HG02981 (cell line): ENCODE data around the gene SFTA2.
A peak's percentile ranks its signal among the peaks of the same experiment; 100 is the strongest.
"Not testable (repeated sequence)": the region's sequence is repeated elsewhere in the genome, so short reads cannot be mapped to it uniquely, and the experiment has no call there.

ENCODE experiments used
- ATAC-seq: cut with Tn5 transposase; IDR thresholded peaks from one replicate; pipeline ENCODE4 v1.9.1; 2021; ENCODE audit warnings: mild to moderate bottlenecking, moderate library complexity; ENCODE audit not compliant: unreplicated experiment

SFTA2 gene

GRCh38 chr6:30931969-30932645 lies at the start of gene SFTA2:
Gene SFTA2, minus strand, starts transcription at chr6:30932170. Its CDS starts 74 bp downstream, at chr6:30932096.
- ATAC-seq: no peak

- no peak for ATAC-seq
Measured at GRCh38 chr6:30979690-30980089, 47.7 kb upstream of the SFTA2 start.

- no peak for ATAC-seq
Measured at GRCh38 chr6:30979141-30979540, 47.2 kb upstream of the SFTA2 start.

DNA sequence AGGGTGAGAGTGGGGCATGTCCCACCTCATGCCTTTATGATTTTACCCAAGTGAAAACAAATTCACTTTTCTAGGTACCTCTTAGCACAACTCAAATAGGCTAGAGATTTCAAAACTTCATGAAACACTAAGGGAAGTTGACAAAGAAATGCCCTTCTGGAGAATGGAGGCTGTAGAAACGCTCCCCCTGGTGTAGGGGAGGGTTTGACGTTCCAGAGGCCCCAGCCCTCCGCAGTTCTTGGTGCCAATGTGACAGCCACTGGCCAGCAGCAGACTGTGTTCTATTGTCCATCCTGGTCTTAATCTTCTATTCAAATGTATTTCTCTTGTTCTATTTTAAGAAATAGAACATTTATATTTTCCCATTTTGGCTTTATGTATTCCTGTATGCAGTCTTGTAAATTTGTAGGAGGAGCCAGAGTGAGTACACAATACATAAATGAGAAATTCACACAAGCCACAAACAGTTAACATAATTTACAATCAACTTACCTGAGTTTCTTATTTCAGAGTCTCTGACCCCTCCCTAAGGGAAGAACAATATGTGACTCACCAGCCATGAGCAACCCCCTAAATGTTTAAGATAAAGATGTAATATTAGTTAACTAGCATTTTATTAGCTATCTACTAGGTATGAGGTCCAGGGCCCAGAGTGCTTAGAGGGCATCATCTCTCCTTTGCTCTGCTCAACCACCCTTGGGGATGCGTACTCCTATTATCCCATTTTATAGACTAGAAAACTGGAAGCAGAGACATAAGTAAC lies 42.7 kb upstream of the SFTA2 start:
- ATAC-seq: no peak

- ATAC-seq: no peak
Measured at GRCh38 chr6:30972816-30973215, 40.8 kb upstream of the SFTA2 start.

GRCh38 chr6:30970946-30971345 lies 39.0 kb upstream of the SFTA2 start:
- ATAC-seq: no peak

GRCh38 chr6:30969171-30969570 lies 37.2 kb upstream of the SFTA2 start:
- not testable (repeated sequence) for ATAC-seq

GRCh38 chr6:30966154-30966553 lies 34.2 kb upstream of the SFTA2 start:
- no peak for ATAC-seq

DNA sequence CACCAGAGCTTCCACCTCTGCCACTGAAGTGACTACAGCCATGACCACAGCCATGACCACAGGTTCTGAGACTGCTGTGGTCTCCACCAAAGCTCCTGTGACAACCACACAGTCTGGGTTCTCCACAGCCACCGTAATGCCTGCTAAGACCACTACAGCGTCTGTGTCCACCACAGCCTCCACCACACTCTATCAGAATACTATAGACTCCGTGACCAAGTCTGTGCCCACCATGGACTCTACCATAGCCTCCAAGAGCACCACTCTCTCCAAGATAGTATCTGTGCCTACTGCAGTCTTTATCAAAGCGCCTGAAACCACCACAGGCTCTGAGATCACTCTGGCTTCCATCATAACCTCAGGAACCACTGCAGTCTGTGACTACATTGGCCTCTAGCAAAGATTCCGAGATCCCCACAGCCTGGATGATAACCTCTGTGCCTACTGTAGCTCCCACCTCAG lies 33.2 kb upstream of the SFTA2 start:
- ATAC-seq: no peak

GRCh38 chr6:30964075-30964474 lies 32.1 kb upstream of the SFTA2 start:
- no peak for ATAC-seq

GRCh38 chr6:30963641-30964040 lies 31.7 kb upstream of the SFTA2 start:
- ATAC-seq: no peak

GRCh38 chr6:30962716-30963115 lies 30.7 kb upstream of the SFTA2 start:
- ATAC-seq: no peak

- no peak for ATAC-seq
Measured at GRCh38 chr6:30960907-30961673, 29.1 kb upstream of the SFTA2 start.

- no peak for ATAC-seq
Measured at GRCh38 chr6:30957716-30958115, 25.7 kb upstream of the SFTA2 start.

DNA sequence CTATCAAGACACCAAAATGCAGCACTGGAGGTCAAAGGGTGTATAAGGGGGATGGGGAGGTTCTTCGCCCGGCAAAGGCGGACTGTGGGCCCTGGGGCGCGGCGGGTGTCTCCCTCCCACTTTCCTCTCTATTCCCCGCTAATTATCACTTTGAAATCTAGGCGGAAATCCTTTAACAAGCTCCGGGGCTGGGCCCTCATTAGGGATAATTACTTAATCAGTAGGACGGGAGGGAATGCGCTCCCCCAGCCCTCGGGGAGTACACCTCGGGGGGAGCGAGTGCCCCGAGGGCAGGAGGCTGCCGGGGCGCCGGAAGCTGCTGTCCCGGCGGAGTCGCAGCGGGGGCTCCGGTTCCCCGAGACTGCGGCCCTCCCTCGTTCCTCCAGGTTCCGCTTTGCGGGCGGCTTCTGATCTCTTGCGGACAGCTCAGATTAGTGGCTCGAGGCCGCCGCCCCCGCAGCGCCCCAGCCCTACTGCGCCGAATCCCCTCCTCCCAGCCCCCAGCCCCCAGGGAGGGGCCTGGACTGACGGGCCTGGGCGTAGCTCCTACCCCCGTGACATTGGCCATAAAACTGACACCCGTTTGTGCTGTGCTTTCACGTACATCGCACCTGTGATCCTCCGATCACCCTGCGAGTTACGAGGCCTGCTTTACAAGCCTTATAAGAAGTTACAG lies 23.5 kb upstream of the SFTA2 start:
- ATAC-seq: peak; percentile 44

DNA sequence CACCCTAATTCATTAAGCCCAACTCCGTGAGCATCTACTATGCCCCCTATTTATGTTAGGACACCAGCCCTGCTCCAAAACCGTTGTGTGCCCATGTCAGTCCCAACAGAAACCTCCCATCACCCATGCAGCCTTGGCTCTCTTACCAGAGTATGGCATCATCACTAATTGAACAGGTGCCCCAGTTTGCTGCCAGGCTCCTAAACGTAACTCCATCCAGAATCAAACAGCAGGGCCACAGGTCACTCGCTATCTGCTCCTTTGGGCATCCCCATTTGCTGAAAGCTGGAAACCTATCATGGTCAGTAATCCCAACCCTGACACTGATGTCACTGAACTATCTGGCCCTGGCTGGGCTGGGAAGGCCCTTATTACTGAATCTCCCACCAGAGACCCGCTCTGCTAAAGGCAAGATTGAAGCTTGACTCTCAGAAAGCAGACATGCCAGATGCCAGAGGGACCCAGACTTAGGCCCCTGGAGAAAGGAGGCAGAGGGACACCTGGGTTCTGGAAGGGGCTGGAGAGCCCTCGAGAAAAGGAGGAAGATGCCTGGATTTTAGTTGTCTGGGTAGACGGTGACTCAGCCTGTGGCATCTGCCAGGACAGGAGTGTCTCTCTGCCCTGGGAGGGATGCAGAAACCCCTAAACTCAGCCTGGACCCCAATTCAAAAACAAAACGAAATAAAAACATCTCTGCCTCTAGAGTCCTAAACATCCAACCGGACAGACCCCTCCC lies 22.8 kb upstream of the SFTA2 start:
- ATAC-seq: no peak

DNA sequence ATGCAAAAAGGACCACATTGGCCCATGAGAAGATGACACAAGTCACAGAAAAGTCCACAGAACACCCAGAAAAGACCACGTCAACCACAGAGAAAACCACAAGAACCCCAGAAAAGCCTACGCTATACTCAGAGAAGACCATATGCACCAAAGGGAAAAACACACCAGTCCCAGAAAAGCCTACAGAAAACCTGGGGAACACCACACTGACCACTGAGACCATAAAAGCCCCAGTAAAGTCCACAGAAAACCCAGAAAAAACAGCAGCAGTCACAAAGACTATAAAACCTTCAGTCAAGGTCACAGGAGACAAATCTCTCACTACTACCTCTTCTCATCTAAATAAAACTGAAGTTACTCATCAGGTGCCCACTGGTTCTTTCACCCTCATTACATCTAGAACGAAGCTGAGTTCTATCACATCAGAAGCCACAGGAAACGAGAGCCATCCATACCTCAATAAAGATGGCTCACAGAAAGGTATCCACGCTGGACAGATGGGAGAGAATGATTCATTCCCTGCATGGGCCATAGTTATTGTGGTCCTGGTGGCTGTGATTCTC lies 20.0 kb upstream of the SFTA2 start:
- ATAC-seq: no peak

- no peak for ATAC-seq
Measured at GRCh38 chr6:30948811-30949210, 16.8 kb upstream of the SFTA2 start.

DNA sequence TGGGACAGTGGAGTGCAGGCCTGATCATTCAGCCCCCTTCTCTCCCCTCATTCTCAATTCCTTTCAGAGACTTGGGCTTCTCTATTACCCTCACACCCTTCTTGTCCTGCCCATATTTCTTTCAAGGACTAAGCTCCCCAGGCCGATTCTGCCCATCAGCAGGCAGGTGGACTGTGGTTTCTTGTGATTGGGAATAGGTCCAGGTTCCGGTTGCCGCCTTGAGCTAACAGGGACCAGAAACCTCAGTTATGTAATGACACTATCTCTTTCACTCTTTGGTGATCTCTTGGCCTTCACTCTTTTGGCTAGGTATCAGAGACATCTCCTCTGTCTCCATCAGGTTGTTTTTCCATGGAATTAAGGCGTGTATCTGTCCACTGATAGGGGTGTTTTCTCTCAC lies 15.3 kb upstream of the SFTA2 start:
- no peak for ATAC-seq

DNA sequence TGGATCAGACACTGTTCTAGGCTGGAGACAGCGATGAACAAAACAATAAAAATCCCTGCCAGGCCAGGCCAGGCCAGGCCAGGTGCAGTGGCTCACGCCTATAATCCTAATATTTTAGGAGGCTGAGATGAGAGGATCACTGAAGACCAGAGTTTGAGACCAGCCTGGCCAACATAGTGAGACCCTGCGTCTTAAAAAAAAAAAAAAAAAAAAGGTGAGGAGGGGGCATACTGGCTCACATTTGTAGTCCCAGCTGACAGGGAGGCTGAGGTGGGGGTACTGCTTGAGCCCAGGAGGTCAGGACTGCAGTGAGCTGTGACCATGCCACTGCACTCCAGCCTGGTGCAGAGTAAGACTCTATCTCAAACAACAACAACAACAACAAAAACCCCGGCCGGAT lies 13.3 kb upstream of the SFTA2 start:
- ATAC-seq: no peak
